Hippocampal formation (tissue), 2 donors: ENCODE measurements around the gene NCOA7.
A peak's percentile ranks its signal among the peaks of the same experiment; 100 is the strongest.
"Not testable (repeated sequence)": the region's sequence is repeated elsewhere in the genome, so short reads cannot be mapped to it uniquely, and the experiment has no call there.

Experiments used
- DNase-seq, 2 donors: peaks; one replicate each; lab custom pipeline; 2025; lab: John Stamatoyannopoulos, UW

Gene NCOA7

DNA sequence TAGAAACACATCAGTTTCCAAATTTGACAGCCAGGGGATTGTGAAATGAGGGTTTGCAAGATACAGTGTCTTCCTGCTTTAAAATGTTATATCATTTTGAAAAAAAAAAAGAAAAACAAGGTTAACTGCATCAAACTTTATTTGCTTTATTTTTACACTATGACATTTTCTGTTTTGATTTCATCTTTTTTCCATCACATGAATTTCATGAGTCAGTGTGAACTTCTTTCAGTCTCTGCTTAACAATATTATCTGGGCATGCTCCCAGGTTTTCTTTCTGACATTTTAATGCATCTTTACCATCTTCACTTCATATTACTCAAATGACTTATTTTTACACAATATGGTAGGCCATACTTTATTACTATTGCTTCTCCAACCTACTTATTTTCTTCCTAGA lies 1.9 kb downstream of the NCOA7 start:
- DNase-seq: no peak

DNA sequence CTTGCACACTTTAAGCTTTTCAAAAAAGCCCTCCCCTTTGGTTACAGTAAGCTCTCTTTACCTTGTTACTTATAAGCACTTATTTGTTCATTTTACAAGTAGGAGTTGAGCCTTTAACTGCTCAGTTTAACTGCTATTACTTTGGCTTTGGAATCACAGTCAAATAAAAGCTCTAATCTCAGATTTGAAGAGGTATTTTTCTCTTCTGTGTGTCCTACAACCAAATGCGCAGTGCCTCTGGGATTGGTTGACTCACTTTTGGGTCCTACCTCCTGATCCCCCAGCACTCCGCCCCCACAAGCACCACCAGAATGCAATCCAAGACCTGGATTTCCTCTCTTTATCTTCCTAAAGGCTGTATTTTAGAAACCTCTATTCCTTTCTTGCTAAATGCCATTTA lies 2.5 kb downstream of the NCOA7 start:
- no peak for DNase-seq

DNA sequence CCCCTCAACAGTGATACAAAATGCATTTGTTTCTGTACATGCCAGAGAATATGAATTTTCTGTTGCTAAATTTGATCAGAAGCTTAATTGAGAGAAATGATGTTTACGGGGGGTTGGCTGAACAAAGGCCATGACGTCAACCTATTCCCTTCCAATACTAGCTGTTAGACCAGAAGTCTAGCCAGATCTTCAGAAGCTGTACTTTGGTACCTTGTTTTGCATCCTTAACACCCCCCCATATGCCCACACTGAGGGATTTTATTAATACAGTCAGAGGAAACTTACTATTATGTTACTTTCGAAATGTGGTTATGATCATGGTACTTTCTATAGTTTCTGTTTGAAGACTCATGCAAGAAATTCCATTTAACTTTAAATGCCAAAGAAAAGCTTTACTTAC lies 3.1 kb downstream of the NCOA7 start:
- no peak for DNase-seq

DNA sequence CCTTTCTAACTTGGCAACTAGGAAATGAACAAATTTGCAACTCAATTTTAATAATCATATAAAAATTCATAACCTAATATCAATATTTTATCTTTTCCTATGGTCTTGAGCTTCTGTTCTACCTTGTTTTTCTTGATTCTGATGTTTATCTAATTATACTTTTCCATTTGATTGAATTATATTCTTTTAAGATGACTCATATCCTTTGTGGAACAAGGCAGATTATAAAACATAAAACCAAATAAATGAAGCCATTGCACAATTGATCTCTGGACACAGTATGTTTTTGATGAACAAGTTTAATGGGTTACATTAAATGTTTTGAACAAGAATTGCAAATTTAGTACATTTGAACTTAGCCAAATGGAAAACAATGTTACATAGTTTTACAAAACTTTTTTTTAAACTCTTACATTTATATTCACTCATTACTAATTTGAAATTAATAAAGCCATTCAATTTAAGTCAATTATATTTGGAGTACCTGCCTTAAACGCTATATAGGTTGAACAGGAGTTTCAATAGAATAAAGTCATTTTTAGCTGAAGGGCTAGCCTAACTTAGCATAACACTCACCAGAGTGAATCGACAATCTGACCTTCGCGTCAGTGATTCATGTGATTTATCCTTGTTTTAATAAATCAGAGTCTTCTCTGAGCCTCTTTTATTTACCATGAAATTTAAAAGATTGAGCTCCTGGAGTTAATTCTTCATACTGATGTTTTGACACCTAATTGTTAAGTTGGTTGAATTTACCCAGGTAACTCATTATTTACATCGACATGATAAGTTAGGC lies 3.8 kb downstream of the NCOA7 start:
- DNase-seq: no peak

DNA sequence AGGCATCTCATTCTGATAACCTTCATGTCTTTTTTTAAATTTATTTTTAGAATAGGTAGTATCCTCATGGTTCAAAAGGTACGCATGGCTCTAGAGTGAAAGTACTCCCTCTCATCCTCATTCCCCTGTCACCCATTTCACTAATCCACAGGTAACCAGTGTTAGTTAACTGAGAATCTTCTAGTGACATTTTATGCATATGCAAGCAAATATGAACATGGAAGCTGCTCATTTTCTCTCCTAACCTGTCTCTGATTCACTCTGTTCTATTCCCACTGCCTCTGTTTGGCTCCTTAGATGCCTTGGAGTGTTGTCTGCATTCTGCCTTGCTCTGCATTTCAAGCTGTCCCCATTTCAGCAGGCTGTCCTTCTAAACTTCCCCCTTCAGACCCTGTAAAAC lies 4.5 kb downstream of the NCOA7 start:
- DNase-seq: no peak

DNA sequence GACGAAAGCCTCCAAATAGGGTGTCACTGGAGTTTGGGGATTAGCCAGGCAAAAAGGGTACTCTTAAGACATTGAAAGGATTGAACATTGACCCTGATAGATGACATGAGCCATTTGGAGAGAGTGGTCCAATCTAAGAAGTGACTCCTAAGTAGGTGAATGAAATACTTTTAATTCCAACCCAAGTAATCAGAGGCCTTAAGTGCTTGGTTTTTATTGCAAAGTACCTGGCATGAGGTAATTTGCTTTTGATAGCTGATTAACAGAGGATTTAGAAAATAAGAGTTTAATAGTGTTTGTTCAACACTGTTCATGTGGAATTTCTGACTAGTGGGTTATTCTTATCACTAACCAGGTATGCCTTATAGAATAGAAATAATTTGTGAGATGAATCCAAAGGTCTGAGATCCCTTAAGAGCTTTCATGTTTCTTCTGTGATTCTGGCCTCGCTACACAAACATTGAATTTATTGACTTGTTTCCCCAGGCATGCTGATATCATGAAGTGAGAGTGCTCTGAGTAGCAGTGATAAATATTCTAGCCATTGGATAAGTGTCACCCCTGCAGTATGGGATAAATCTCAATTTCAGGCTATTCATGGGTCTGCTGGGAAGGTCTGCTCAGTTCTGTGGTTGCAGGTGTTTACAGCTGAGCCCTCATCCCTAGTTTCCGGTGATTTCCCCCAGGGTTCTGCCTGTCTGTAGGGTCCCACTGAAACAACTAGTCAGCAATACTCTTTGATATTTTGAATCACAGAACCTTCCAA lies 6.5 kb downstream of the NCOA7 start:
- DNase-seq: no peak

DNA sequence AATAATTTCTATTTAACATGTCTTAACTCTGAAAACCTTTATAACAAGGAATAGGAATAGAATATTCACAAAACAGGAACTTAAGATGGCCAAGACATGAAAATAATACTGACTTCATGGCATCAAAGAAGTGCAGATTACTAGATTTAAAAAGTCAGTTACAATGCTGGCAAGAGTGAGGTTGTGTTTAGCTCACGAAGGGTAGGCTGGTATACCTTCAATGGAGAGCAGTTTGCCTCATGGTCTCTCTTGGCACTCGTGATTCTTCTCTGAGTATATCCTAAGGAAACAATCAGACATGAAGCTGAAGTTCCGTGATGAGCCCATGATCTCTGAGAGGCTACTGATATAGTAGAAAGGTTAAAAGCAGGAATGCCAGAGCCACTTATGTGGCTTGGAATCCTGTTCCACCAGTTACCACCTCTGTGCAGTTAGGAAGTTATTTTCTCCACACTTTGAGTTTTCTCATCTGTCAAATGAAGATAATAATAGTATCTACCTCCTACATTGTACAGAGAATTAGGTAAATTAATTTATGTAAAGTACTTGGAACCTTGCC lies 7.2 kb downstream of the NCOA7 start:
- no peak for DNase-seq

DNA sequence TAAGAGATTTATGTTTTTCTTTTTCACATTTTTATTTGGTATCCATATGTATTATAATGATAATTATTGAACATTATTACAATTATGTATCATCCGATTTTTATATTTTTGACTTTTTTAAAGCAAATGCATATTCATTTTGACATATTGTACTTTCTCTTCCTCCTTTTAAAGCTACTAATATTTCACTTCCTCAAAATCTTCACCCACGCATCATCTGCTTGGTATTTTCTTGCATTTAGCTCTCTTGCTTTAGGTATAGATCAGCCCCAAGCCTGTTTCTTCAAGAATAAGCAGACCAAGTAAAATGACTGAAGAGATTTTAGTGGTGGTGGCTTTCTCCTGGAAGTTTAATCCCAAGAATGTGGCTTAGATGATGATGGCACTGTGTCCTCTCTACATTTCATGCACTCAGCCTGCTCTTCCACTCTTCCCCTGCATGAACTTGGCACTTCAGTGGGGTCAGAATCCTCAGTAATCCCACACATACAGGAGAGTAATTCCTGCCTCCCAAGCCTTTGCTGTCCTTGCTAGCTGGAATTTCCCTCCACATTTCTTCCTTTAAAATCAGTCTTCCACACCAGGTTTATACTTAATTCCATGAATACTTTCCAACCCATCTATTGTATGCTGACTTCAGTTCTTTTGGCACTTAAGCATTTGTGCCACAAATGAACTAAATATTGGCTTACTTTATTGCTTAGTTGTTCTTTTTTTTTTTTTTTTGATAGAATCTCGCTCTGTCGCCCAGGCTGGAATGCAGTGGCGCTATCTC lies 8.2 kb downstream of the NCOA7 start:
- peak in 1 of 2 donors; percentile 44 for DNase-seq

DNA sequence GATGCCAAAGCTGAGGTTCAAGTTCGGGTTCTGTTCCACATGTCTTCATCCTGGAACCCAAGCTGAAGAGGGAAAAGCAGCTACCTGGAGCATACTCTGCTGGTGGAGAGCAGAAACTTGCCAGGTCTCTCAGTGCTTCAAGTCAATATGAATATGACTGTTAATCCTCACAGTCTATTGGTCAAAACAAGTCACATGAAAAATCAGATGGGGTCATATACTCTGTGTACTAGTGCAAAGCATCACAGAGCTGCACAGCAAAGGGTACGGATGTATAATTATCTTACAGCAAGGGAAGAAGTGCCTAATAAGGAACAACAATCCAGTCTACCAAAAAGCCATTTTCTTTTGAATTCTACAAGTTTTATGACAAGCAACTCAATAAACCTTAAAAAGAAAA lies 11.6 kb downstream of the NCOA7 start:
- DNase-seq: no peak

DNA sequence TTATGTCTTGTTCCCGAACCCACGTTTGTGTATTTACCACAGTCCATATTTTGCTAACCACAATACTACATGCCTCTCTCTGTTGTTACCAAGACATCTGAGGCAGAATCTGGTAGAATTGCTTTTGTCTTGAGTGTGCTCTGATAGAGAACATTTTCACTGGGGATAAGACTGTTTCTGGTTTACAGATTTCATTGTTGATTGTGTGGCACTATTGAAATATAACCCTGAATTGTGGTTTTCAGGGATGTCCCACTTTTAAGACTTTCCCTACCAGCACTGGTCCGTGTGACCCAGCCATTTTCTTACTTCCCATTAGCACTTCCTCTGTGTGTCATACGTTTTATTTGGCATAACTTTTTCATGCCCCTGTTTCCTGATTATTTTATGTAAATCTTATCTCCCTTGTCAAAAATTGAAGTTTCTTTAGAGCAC lies 12.2 kb downstream of the NCOA7 start:
- no peak for DNase-seq

DNA sequence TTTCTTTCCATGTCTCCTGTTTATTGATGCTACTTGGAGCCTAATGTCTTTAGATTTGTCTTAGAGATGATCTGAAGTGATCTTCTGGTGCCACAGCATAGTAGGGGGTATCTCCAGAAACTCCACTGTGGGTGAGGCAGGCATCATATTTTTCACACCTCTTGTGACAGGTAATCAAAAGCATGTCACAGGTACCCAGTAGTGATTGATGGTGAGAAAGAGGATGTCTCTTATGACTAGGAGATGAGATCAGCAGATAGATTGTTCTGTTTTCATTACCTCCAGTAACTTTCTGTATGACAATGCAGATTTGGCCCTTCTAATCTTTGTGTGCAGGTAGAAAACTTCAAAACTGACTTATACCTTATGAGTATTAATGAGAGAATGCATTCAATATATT lies 13.5 kb downstream of the NCOA7 start:
- DNase-seq: no peak

DNA sequence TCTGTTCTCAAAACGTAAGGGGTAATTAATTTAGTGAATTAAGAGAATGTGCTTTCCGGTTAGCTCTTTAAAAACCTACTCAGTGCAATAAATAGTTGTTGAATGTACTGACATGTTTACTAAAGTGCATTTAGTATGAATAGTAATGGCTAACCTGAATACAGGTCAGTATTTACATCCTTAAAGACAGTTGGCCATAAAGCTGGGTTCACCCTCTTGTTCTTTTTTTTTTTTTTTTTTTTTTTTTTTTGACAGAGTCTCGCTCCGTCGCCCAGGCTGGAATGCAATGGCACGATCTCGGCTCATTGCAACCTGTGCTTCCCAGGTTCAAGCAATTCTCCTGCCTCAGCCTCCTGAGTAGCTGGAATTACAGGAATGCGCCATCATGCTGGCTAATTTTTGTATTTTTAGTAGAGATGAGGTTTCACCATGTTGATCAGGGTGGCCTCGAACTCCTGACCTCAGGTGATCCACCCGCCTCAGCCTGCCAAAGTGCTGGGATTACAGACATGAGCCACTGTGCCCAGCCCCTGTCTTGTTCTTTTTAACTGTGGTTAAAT lies 14.2 kb downstream of the NCOA7 start:
- DNase-seq: not testable (repeated sequence)

DNA sequence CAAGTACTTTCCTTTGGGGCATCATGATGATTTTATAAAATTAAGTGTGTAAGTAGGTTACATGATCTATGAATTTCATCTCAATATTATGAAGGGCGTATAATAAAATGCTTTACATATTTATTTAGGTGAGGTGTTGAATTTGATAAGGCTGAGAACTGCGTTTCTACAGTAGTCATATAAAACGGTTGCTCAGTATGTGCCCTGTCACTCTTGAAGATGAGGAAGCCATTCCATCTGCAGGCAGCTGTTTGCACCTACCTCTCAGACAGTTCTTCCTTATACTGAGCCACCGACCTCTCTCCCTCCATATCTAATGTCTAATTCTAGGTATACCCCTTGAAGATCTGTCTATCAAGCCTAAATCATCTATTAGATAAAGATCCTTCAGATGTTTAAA lies 16.1 kb downstream of the NCOA7 start:
- DNase-seq: no peak

DNA sequence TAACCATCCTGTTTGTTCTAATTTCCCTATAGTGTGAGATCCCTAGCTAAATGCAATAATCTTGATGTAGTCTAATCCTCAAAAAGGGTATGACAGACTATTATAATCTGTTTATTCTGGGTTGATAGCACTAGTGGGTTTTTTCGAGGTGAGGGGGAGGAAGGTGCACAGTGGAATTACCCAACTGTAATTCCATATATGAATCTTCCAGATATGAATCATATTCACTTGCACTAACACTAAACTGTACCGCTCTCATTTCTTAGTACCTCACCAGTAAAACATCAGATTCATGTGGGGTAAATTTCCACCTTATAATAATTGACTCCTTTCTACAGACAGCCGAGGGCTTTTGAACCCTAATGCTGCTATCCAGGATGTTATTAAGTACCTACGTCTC lies 16.5 kb downstream of the NCOA7 start:
- no peak for DNase-seq

DNA sequence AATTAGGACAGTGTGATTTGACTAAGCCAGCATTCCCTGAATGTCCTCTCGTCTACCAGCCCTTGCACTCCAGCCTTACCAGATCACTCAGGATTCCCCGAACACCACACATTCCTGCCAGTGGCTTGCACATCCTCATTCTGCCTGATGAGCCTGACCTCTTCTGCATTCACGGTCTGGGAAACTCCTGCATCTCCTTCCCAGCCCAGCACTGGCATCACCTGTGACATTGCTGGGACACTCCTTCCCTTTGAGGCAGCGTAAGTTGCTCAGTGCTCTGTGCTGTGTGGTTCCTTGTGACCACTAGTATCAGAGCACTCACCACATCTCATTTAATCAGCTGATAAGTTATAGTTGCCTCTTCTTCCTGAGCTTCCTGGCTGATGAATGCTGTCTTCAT lies 17.3 kb downstream of the NCOA7 start:
- DNase-seq: peak in 1 of 2 donors; percentile 19

DNA sequence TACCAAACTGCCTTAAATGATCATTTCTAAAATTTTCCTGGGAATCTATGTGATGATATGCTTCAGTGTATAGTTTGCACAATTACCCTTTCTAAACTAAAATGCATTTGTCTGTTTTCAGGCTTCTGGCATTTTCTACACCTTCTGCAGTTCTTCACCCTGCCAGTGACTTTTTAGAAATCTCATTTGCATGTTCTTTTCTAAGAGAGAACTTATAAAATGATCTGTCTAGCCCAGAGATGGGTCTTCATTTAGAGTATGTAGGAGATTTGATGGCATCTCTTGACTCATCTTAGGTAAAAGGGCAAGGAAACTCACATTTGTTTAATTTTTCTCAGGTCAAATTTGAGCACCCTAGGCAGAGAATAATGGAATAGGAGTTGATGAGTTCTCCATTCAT lies 17.8 kb downstream of the NCOA7 start:
- no peak for DNase-seq

DNA sequence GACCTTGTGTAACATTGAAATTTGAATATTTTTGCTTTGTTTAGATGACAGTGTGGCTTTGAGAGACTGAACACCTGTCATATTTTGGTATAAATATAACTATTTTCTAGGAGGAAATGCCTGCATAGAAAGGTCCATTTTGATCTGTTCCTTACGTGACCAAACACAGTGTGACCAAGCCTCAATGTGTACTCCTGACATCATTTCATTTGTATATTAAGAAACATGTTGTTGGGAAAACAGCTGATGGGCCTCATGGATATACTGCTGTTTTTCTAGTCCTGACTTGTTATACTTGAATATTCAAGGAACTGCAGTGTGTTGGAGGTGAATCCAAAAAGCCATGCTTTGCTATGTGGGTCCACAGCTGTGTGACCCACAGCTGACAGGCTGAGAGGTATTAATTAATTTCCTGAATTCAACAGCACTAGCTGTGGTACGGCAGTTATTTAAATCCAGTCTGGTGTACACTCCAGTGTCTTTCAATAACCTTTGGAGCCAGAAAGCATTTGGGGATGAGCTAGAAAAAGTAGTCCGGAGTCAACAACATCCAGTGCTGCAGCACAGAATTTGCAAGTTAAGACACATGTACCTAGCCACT lies 18.9 kb downstream of the NCOA7 start:
- no peak for DNase-seq

DNA sequence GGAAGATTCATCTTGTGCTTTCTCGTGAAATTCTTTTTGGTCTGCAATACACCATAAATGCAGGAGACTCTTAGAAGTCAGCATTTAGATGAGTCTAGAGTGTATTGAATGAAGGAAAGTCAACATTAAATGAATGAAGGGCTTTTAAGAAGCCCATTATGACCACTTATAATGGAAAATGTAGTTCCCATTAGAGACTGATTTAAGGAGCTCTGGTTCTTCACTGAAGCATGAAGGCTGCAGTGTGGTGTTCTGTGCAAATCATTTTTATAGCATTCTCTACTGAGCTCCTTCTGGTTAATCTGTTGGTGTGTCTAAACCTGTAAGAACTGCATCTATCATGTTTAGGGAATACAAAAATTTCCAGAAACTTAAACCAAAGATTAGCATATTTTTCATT lies 19.7 kb downstream of the NCOA7 start:
- no peak for DNase-seq

DNA sequence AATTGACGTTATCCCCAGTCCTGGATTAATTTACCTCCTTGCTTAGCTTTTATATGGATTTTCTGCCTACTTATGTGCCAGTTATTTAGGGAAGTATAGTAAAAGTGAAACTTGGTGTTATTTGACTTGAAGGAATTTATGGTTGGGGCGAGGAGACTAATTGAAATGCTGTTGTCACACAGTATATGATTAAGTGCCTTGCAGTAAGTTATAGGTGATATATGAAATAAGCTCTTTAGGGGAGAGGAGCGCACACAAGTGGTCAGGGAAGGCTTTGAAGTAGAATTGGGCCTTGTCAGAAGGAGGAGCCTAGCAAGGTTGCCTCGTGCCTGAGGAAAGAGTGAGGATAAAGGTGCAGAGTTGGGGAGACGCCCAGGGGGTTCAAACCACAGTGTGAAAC lies 20.5 kb downstream of the NCOA7 start:
- no peak for DNase-seq

DNA sequence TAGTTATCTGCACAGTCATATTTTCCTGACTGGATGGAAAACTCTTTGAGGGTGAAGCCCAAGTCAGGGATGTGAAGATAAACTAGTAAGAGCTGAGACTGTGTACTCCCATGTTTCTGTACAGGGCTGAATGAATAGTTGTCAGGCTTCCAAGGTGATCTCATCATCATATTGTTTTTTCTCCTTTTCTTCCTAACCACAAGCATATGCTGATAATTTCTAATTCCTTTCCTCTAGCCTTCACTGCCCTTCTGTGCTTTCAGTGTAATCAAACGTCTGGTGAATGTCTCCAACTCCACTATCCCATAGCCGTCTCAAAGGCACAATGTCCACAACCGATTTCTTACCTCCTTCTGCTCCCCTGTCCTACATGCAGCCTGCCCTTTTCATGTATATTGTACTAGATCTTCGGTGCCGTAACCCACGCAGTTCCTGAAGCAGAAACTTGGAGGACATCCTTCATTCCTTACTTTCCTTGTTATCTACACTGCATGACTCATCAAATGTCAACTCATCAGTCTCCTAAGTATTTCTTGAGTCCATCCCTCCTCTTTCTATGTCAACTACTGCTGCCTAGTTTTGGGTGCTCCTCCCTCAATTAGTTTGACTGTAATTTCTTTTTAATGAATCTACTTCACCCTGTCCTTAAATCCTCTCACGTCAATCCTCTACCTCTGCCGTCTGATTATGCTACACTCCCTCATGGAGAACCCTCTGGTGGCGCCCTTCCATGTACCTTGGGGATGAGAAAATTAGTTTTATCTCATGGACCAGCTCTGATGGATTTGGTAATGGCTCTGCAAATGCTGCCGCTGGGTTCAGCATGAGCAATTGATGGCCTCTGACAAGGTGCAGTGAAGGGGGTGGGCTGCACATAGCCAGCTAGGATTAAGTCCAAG lies 21.9 kb downstream of the NCOA7 start:
- no peak for DNase-seq

DNA sequence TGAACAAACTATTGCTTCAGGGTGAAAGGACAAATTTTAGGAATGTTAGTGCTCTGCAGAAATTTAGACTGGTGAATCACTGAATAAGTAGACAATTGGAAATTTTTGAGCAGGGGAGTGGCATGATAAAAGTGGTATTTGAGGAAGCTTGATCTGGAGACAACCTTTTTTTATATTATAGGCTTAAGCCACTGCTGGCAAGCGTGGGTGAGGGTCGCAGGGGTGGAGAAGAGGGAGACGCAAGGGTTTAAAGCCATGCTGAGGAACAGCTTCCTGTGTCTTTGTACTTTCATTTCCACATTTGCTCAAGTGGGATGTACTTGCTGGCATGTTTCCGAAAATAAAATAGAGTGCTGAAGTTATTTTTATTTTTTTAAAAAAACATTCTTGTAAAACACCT lies 23.7 kb downstream of the NCOA7 start:
- DNase-seq: no peak
